ENCODE data around the gene APOA5.

Gene APOA5

DNA sequence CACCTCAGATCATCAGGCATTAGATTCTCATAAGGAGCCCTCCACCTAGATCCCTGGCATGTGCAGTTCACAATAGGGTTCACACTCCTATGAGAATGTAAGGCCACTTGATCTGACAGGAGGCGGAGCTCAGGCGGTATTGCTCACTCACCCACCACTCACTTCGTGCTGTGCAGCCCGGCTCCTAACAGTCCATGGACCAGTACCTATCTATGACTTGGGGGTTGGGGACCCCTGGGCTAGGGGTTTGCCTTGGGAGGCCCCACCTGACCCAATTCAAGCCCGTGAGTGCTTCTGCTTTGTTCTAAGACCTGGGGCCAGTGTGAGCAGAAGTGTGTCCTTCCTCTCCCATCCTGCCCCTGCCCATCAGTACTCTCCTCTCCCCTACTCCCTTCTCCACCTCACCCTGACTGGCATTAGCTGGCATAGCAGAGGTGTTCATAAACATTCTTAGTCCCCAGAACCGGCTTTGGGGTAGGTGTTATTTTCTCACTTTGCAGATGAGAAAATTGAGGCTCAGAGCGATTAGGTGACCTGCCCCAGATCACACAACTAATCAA is 40.2 kb upstream of the APOA5 start:
- in situ Hi-C loops (cut with MboI; ENCODE audit: low sequenced_read_pairs, unreplicated experiment), result no loop called here
- TF ChIP-seq, protein P1, sequence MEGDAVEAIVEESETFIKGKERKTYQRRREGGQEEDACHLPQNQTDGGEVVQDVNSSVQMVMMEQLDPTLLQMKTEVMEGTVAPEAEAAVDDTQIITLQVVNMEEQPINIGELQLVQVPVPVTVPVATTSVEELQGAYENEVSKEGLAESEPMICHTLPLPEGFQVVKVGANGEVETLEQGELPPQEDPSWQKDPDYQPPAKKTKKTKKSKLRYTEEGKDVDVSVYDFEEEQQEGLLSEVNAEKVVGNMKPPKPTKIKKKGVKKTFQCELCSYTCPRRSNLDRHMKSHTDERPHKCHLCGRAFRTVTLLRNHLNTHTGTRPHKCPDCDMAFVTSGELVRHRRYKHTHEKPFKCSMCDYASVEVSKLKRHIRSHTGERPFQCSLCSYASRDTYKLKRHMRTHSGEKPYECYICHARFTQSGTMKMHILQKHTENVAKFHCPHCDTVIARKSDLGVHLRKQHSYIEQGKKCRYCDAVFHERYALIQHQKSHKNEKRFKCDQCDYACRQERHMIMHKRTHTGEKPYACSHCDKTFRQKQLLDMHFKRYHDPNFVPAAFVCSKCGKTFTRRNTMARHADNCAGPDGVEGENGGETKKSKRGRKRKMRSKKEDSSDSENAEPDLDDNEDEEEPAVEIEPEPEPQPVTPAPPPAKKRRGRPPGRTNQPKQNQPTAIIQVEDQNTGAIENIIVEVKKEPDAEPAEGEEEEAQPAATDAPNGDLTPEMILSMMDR (IDR thresholded peaks at IDR 0.05; ENCODE audit: borderline replicate concordance, control extremely low read depth, extremely low read depth, insufficient read depth, missing control alignments), result no peak
- no peak for DNase-seq (ENCODE audit: low spot score)

- DNase-seq (ENCODE audit: low spot score), result no peak
- in situ Hi-C loops (cut with MboI; ENCODE audit: low sequenced_read_pairs, unreplicated experiment), result no loop called here
- TF ChIP-seq, protein P1 (IDR thresholded peaks at IDR 0.05; ENCODE audit: borderline replicate concordance, control extremely low read depth, extremely low read depth, insufficient read depth, missing control alignments), result no peak
Observed at GRCh38 chr11:116830184-116830912, 38.7 kb upstream of the APOA5 start.

- in situ Hi-C loops (cut with MboI; ENCODE audit: low sequenced_read_pairs, unreplicated experiment), result no loop called here
- TF ChIP-seq, protein P1 (IDR thresholded peaks at IDR 0.05; ENCODE audit: borderline replicate concordance, control extremely low read depth, extremely low read depth, insufficient read depth, missing control alignments), result no peak
- no peak for DNase-seq (ENCODE audit: low spot score)
Observed at GRCh38 chr11:116829525-116830183, 38.0 kb upstream of the APOA5 start, which contains the start of gene APOC3. Gene APOC3 (plus strand): TSS chr11:116829907. CDS start chr11:116830583, 676 bp downstream.

GRCh38 chr11:116828632-116829524 is 37.2 kb upstream of the APOA5 start:
- in situ Hi-C loops (cut with MboI; ENCODE audit: low sequenced_read_pairs, unreplicated experiment), result no loop called here
- no peak for DNase-seq (ENCODE audit: low spot score)
- TF ChIP-seq, protein P1 (IDR thresholded peaks at IDR 0.05; ENCODE audit: borderline replicate concordance, control extremely low read depth, extremely low read depth, insufficient read depth, missing control alignments), result no peak

- DNase-seq (ENCODE audit: low spot score), result no peak
- TF ChIP-seq, protein P1 (IDR thresholded peaks at IDR 0.05; ENCODE audit: borderline replicate concordance, control extremely low read depth, extremely low read depth, insufficient read depth, missing control alignments), result no peak
- in situ Hi-C loops (cut with MboI; ENCODE audit: low sequenced_read_pairs, unreplicated experiment), result no loop called here
Observed at GRCh38 chr11:116827461-116827860, 35.8 kb upstream of the APOA5 start.

All from GM13976 (cell line).